ACC112 (cell line): ENCODE results near the gene PLCG1.

ENCODE experiments used
- H2AFZ ChIP-seq: fragments of 200-600 bp; sonication (generic); one replicate; pipeline ENCODE4 v1.6.0; 2017; ENCODE audit warnings: antibody characterized with exemption, low read length; ENCODE audit not compliant: unreplicated experiment
- H3K27ac ChIP-seq: fragments of 200-600 bp; sonication (generic); 2 replicates; pipeline ENCODE4 v1.5.1; 2014; ENCODE audit warnings: low read depth, mild to moderate bottlenecking, antibody characterized with exemption, low read length, moderate library complexity
- H3K27me3 ChIP-seq: fragments of 200-600 bp; sonication (generic); 2 replicates; pipeline ENCODE4 v1.6.1; 2014; ENCODE audit warnings: mild to moderate bottlenecking, antibody characterized with exemption, low read length, moderate library complexity, mixed read lengths; ENCODE audit not compliant: insufficient read depth
- H3K36me3 ChIP-seq: fragments of 200-600 bp; sonication (generic); 2 replicates; pipeline ENCODE4 v1.6.1; 2016; ENCODE audit warnings: mild to moderate bottlenecking, antibody characterized with exemption, low read length, moderate library complexity, mixed read lengths; ENCODE audit not compliant: insufficient read depth
- H3K4me1 ChIP-seq: fragments of 200-600 bp; sonication (generic); one replicate; pipeline ENCODE4 v1.6.1; 2016; ENCODE audit warnings: low read length, mixed read lengths; ENCODE audit not compliant: insufficient read depth, unreplicated experiment, control insufficient read depth
- H3K4me3 ChIP-seq: fragments of 200-600 bp; sonication (generic); 2 replicates; pipeline ENCODE4 v1.5.1; 2014; ENCODE audit warnings: mild to moderate bottlenecking, low read depth, low read length
- H3K79me2 ChIP-seq: fragments of 200-600 bp; sonication (generic); one replicate; pipeline ENCODE4 v1.6.0; 2016; ENCODE audit warnings: low read length; ENCODE audit not compliant: control insufficient read depth, unreplicated experiment, insufficient read depth

PLCG1 gene

GRCh38 chr20:41145821-41146620, 8.7 kb downstream of the PLCG1 start:
- H3K79me2 ChIP-seq: peaks cover 96% of the 10 kb centered on the region
- no peaks in the 10 kb centered on the region for H3K36me3 ChIP-seq
- H3K27me3 ChIP-seq: no peaks in the 10 kb centered on the region
- no peak overlapping the region for H2AFZ ChIP-seq
- H3K4me1 ChIP-seq: peaks cover 20% of the 10 kb centered on the region
- H3K27ac ChIP-seq: no peak overlapping the region
- H3K4me3 ChIP-seq: no peak overlapping the region

- Histone ChIP-seq H3K4me1 (peaks cover 20% of the 10 kb centered on the region), H3K27me3 (no peaks in the 10 kb centered on the region), H3K79me2 (peaks cover 96% of the 10 kb centered on the region), H2AFZ (no peak overlapping the region), H3K4me3 (no peak overlapping the region), H3K36me3 (no peaks in the 10 kb centered on the region), H3K27ac (no peak overlapping the region)
These were observed 10.4 kb downstream of the PLCG1 start for GRCh38 chr20:41147767-41148191.

GRCh38 chr20:41148942-41149341, 11.6 kb downstream of the PLCG1 start:
- Histone ChIP-seq H3K27me3 (no peaks in the 10 kb centered on the region), H2AFZ (no peak overlapping the region), H3K36me3 (no peaks in the 10 kb centered on the region), H3K4me3 (no peak overlapping the region), H3K79me2 (peaks cover 93% of the 10 kb centered on the region), H3K4me1 (peaks cover 20% of the 10 kb centered on the region), H3K27ac (no peak overlapping the region)

- H3K27me3 ChIP-seq: no peaks in the 10 kb centered on the region
- H3K4me3 ChIP-seq: no peak overlapping the region
- peaks cover 93% of the 10 kb centered on the region for H3K79me2 ChIP-seq
- no peaks in the 10 kb centered on the region for H3K36me3 ChIP-seq
- H3K27ac ChIP-seq: no peak overlapping the region
- H2AFZ ChIP-seq: no peak overlapping the region
- H3K4me1 ChIP-seq: peaks cover 20% of the 10 kb centered on the region
These were observed 13.3 kb downstream of the PLCG1 start for GRCh38 chr20:41150664-41151063.

GRCh38 chr20:41151134-41151869, 14.0 kb downstream of the PLCG1 start:
- no peak overlapping the region for H2AFZ ChIP-seq
- peaks cover 20% of the 10 kb centered on the region for H3K4me1 ChIP-seq
- no peak overlapping the region for H3K27ac ChIP-seq
- no peak overlapping the region for H3K4me3 ChIP-seq
- peaks cover 93% of the 10 kb centered on the region for H3K79me2 ChIP-seq
- H3K36me3 ChIP-seq: no peaks in the 10 kb centered on the region
- H3K27me3 ChIP-seq: no peaks in the 10 kb centered on the region

- H2AFZ ChIP-seq: no peak overlapping the region
- no peaks in the 10 kb centered on the region for H3K27me3 ChIP-seq
- H3K27ac ChIP-seq: no peak overlapping the region
- no peak overlapping the region for H3K4me3 ChIP-seq
- no peaks in the 10 kb centered on the region for H3K36me3 ChIP-seq
- H3K79me2 ChIP-seq: peaks cover 93% of the 10 kb centered on the region
- peaks cover 20% of the 10 kb centered on the region for H3K4me1 ChIP-seq
These were observed 14.9 kb downstream of the PLCG1 start for GRCh38 chr20:41152108-41152757.

- peaks cover 85% of the 10 kb centered on the region for H3K79me2 ChIP-seq
- H3K4me3 ChIP-seq: no peak overlapping the region
- H3K4me1 ChIP-seq: peaks cover 18% of the 10 kb centered on the region
- H3K27ac ChIP-seq: no peak overlapping the region
- H3K27me3 ChIP-seq: no peaks in the 10 kb centered on the region
- no peak overlapping the region for H2AFZ ChIP-seq
- no peaks in the 10 kb centered on the region for H3K36me3 ChIP-seq
These were observed 17.3 kb downstream of the PLCG1 start for GRCh38 chr20:41154436-41155176.

- H3K36me3 ChIP-seq: no peaks in the 10 kb centered on the region
- H3K4me1 ChIP-seq: peaks cover 13% of the 10 kb centered on the region
- no peak overlapping the region for H3K27ac ChIP-seq
These were observed 17.9 kb downstream of the PLCG1 start for GRCh38 chr20:41155261-41155660.

GRCh38 chr20:41158082-41158625, 20.8 kb downstream of the PLCG1 start:
- H2AFZ ChIP-seq: no peak overlapping the region
- H3K36me3 ChIP-seq: no peaks in the 10 kb centered on the region
- no peak overlapping the region for H3K27ac ChIP-seq
- no peaks in the 10 kb centered on the region for H3K27me3 ChIP-seq
- H3K4me1 ChIP-seq: no peaks in the 10 kb centered on the region
- H3K79me2 ChIP-seq: peaks cover 50% of the 10 kb centered on the region
- no peak overlapping the region for H3K4me3 ChIP-seq

More at GRCh38 chr20:41155261-41155660, 17.9 kb downstream of the PLCG1 start:
- H3K4me3 ChIP-seq: no peak overlapping the region
- H3K27me3 ChIP-seq: no peaks in the 10 kb centered on the region
- H3K79me2 ChIP-seq: peaks cover 79% of the 10 kb centered on the region
- no peak overlapping the region for H2AFZ ChIP-seq

GRCh38 chr20:41159547-41159946, 22.2 kb downstream of the PLCG1 start:
- H3K27ac ChIP-seq: no peak overlapping the region
- no peaks in the 10 kb centered on the region; the same call in 1 of the 2 replicates for H3K36me3 ChIP-seq
- H3K4me3 ChIP-seq: no peak overlapping the region
- H3K27me3 ChIP-seq: no peaks in the 10 kb centered on the region
- H3K79me2 ChIP-seq: peaks cover 40% of the 10 kb centered on the region
- no peak overlapping the region for H2AFZ ChIP-seq
- H3K4me1 ChIP-seq: no peaks in the 10 kb centered on the region
